22Rv1 (cell line): ENCODE measurements around the gene DNAJB1.

ENCODE experiments used
- H3K27ac ChIP-seq: fragments of 450-650 bp; 2 replicates; pipeline ENCODE4 v1.5.1; 2017
- CTCF ChIP-seq: fragments of 450-650 bp; IDR thresholded peaks from 2 replicates; pipeline ENCODE4 v1.5.1; 2017; ENCODE audit warnings: mild to moderate bottlenecking
- ZFX ChIP-seq: fragments of 450-650 bp; IDR thresholded peaks from 2 replicates; pipeline ENCODE4 v1.6.1; 2017; ENCODE audit warnings: antibody characterized with exemption, borderline replicate concordance

Gene DNAJB1

GRCh38 chr19:14563590-14563926 is 45.4 kb upstream of the DNAJB1 start:
- TF ChIP-seq ZFX (no peak), CTCF (no peak)
- H3K27ac ChIP-seq = peak overlapping the region; percentile 32; the same call in 1 of the 2 replicates

GRCh38 chr19:14562660-14563589 is 44.7 kb upstream of the DNAJB1 start:
- peak overlapping the region; percentile 32; the same call in 1 of the 2 replicates for H3K27ac ChIP-seq
- no peak for TF ChIP-seq ZFX
- no peak for TF ChIP-seq CTCF

GRCh38 chr19:14561847-14562351 is 43.7 kb upstream of the DNAJB1 start:
- TF ChIP-seq ZFX (no peak), CTCF (no peak)
- no peak overlapping the region for H3K27ac ChIP-seq

GRCh38 chr19:14561249-14561648 is 43.1 kb upstream of the DNAJB1 start:
- TF ChIP-seq ZFX = no peak
- no peak overlapping the region for H3K27ac ChIP-seq

- TF ChIP-seq ZFX (no peak), CTCF (no peak)
- H3K27ac ChIP-seq = no peak overlapping the region
Observed at GRCh38 chr19:14560776-14561108, 42.5 kb upstream of the DNAJB1 start.

GRCh38 chr19:14559916-14560775 is 41.9 kb upstream of the DNAJB1 start:
- no peak overlapping the region for H3K27ac ChIP-seq
- no peak for TF ChIP-seq CTCF
- no peak for TF ChIP-seq ZFX

- TF ChIP-seq ZFX (no peak), CTCF (no peak)
- no peak overlapping the region for H3K27ac ChIP-seq
Observed at GRCh38 chr19:14558370-14559066, 40.3 kb upstream of the DNAJB1 start.
